ENCODE results near the gene PRSS53. TPM values are rescaled to one million over a fixed set of nuclear protein-coding genes. Genes with fewer than 3 reads are reported as not detected.

PRSS53 gene
- total RNA-seq, 1 donor = 1.0 TPM

GRCh38 chr16:31128711-31129567 is 40.2 kb upstream of the PRSS53 start:
- H3K9me3 ChIP-seq (ENCODE audit: low read depth, low read length) = no peaks in the 10 kb centered on the region
- no peak overlapping the region for H3K4me3 ChIP-seq (ENCODE audit: low read length)
- H3K27me3 ChIP-seq (ENCODE audit: insufficient read depth, low read length) = no peaks in the 10 kb centered on the region
- H3K4me1 ChIP-seq (ENCODE audit: insufficient read depth, low read length) = peaks cover 49% of the 10 kb centered on the region

DNA sequence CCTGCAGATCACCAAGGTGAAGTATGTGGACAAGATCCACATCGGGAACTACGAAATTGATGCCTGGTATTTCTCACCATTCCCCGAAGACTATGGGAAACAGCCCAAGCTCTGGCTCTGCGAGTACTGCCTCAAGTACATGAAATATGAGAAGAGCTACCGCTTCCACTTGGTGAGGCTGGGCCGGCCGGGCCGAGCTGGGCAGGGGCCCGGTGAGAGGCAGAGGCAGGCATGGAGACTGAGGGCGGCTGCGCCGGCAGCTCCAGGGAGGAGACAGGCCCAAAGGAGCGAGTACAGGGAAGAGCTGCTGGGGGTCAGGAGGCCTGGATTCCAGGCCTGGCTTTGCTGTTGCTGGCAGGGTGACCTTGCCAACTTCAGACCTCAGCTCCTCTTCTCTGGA is 38.4 kb upstream of the PRSS53 start:
- Histone ChIP-seq H3K4me1 (ENCODE audit: insufficient read depth, low read length) (peaks cover 44% of the 10 kb centered on the region), H3K27me3 (ENCODE audit: insufficient read depth, low read length) (no peaks in the 10 kb centered on the region), H3K9me3 (ENCODE audit: low read depth, low read length) (no peaks in the 10 kb centered on the region), H3K4me3 (ENCODE audit: low read length) (no peak overlapping the region)

DNA sequence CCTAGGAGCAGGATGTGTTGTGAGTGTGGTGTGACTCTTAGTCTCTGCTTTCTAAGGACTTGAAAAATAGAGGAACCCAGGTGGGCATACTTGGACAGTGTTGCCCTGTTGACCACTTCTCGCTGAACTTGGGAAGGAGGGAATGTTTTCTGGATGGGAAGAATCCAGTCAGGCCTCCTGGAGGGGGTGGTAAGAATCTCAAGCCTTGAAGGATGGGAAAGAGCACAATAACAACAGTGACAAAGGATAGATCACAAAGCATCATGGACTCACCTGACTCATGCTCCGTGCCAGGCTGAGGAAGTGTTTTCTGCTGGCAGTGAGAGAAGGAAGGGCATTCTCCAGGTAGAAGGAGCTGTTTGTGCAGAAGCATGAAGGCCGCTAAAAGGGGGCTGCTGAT is 37.1 kb upstream of the PRSS53 start:
- peaks cover 44% of the 10 kb centered on the region for H3K4me1 ChIP-seq (ENCODE audit: insufficient read depth, low read length)

GRCh38 chr16:31120129-31120528 is 31.4 kb upstream of the PRSS53 start:
- Histone ChIP-seq H3K4me3 (ENCODE audit: low read length) (no peak overlapping the region), H3K27me3 (ENCODE audit: insufficient read depth, low read length) (no peaks in the 10 kb centered on the region), H3K4me1 (ENCODE audit: insufficient read depth, low read length) (peaks cover 35% of the 10 kb centered on the region), H3K9me3 (ENCODE audit: low read depth, low read length) (no peaks in the 10 kb centered on the region)

More for the DNA sequence above, 37.1 kb upstream of the PRSS53 start:
- H3K4me3 ChIP-seq (ENCODE audit: low read length) = no peak overlapping the region
- H3K9me3 ChIP-seq (ENCODE audit: low read depth, low read length) = no peaks in the 10 kb centered on the region
- H3K27me3 ChIP-seq (ENCODE audit: insufficient read depth, low read length) = no peaks in the 10 kb centered on the region

DNA sequence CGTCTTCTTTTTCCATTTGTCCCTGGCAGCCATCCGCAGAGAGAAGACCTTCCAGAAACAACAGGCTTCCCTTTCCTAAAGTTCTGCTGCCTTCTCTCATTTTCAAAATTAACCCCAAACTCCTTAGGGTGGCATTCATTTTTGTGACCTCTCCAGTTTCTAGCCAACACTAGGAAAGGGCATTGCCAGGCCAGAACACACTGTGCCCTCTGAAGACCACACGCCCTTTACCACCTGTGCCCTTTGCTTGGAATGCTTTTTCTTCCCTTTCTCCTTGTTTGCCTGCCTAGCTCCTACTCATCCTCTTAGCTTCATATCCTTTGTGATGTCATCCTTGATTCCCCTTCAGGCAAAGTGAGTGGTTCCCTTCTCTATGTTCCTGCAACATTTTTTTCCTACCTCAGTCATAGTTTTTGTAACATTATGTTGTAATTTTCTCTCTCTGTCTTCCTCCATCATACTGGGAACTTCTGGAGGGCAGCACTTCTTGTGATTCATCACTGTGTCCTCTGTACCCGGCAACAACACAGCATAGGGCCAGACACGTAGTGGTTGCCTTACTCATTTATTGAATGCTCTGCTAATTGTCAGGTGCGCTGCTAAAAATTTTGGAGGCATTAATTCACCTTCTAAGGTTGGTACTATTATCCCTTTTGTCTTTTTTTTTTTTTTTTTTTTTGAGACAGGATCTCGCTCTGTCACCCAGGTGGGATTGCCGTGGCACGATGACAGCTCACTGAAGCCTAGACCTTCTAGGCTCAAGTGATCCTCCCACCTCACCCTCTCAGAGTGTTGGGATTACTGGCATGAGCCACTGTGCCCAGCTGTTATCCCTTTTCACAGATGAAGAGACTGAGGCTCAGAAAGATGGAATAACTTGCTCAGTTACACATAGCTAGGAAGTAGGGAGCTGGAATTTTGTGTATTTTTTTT is 29.7 kb upstream of the PRSS53 start:
- no peaks in the 10 kb centered on the region for H3K9me3 ChIP-seq (ENCODE audit: low read depth, low read length)
- no peaks in the 10 kb centered on the region for H3K27me3 ChIP-seq (ENCODE audit: insufficient read depth, low read length)
- H3K4me3 ChIP-seq (ENCODE audit: low read length) = peak overlapping the region; percentile 58
- peaks cover 50% of the 10 kb centered on the region for H3K4me1 ChIP-seq (ENCODE audit: insufficient read depth, low read length)

DNA sequence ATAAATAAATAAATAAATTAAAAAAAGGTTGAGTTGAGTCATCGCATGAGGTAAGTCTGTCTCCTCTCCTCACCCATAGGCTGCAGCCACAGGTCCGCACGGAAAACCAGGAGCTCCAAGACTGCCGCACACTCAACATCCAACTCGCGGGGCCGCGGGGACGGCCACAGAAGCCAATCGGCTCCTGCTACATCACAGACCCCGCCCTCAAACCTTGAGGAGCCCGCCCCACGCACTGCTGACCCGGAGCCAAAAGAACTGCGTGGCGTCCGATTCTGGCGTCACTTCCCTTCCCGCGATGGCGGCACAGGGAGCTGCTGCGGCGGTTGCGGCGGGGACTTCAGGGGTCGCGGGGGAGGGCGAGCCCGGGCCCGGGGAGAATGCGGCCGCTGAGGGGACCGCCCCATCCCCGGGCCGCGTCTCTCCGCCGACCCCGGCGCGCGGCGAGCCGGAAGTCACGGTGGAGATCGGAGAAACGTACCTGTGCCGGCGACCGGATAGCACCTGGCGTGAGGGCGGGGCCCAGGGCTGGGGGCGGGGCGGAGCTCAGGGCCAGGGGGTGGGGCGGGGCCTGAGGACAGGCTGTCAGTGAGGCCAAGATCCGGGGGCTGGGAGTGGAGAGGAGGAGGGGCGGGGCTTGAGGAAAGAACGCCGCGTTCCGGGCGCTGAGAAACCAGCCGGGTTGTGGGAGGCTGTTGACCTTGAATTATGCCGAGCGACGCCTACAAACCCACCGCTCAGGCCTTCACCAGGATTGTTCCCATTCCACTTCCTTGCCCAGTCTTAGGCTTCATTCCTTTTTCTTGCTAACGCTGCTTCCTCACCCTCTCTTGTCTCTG is 28.9 kb upstream of the PRSS53 start, which contains the start of gene KAT8:
TSS of gene KAT8 (plus strand) at position 281 of the 839 bp plus-strand sequence. CDS start at position 299, 18 bp downstream.
- peak within 1 kb of the TSS; percentile 58 for H3K4me3 ChIP-seq (ENCODE audit: low read length)
- no peaks in the 10 kb centered on the region for H3K9me3 ChIP-seq (ENCODE audit: low read depth, low read length)
- no peaks in the 10 kb centered on the region for H3K27me3 ChIP-seq (ENCODE audit: insufficient read depth, low read length)
- H3K4me1 ChIP-seq (ENCODE audit: insufficient read depth, low read length) = peaks cover 59% of the 10 kb centered on the region

- H3K27me3 ChIP-seq (ENCODE audit: insufficient read depth, low read length) = no peaks in the 10 kb centered on the region
- no peak overlapping the region for H3K4me3 ChIP-seq (ENCODE audit: low read length)
- H3K4me1 ChIP-seq (ENCODE audit: insufficient read depth, low read length) = peaks cover 61% of the 10 kb centered on the region
- H3K9me3 ChIP-seq (ENCODE audit: low read depth, low read length) = no peaks in the 10 kb centered on the region
These were observed 25.7 kb upstream of the PRSS53 start for GRCh38 chr16:31114468-31114867.

DNA sequence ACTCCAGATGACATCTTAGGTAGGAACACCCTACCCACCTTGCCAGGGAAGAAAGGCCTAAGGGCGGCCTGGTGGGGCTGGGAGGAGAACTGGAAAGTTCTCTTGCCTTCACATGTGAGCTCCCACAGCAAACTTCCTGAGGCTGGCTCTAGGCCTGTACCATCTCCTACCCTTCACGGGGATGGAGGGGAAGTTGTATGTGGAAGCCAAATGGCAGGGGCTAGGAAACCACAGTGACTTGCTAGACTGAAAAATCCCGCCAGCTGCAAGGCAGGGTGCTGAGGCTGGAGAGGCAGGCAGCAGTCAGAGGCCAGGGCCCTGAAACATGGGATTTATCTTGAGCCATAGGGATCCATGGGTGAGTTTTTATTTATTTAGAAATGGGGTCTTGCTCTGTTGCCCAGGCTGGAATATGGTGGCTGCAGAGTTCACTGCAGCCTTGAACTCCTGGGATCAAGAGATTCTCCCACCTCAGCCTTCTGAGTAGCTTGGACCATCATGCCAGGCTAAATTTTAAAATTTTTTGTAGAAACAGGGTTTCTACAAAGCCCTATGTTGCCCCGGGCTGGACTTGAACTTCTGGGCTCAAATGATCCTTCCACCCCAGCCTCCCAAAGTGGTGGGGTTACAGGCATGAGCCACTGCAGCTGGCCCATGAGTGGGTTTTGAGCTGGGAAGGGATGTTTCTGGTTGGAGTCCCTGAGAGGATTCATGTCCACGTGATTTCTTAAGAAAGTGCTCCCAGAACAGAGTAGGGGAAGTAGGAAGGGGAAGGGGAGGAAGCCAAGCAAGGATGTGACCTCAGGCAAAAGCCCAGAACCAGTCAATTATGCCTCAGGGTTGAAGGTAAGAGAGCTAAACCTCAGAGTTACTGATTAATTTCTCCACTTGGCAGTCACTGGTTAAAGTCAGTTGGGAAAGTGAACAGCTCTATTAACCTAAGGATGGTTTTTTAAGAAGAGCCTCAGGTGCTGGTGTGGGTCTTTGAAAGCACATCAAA is 24.7 kb upstream of the PRSS53 start:
- H3K4me1 ChIP-seq (ENCODE audit: insufficient read depth, low read length) = peaks cover 60% of the 10 kb centered on the region

DNA sequence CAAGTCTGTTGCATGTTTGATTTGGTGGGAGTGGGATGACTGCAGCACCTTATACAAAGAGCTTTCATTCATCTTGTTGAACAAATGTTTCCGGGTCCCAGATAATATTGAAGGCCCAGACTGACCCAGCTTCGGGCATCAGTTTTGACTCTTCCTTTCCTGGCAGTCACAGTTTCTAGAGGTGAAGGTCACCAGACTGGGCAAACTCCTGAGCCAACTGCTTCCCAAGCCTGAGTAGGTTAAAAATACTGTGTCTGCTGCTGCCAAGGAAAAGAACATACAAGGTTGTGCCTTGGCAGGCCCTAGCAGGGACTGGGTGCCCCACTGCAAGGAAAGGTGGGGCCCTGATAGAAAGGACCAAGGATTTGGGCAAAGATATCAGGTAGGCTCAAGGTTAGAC is 24.0 kb upstream of the PRSS53 start:
- H3K4me3 ChIP-seq (ENCODE audit: low read length) = no peak overlapping the region
- H3K4me1 ChIP-seq (ENCODE audit: insufficient read depth, low read length) = peaks cover 60% of the 10 kb centered on the region
- no peaks in the 10 kb centered on the region for H3K27me3 ChIP-seq (ENCODE audit: insufficient read depth, low read length)
- no peaks in the 10 kb centered on the region for H3K9me3 ChIP-seq (ENCODE audit: low read depth, low read length)

More for the DNA sequence above, 24.7 kb upstream of the PRSS53 start:
- Histone ChIP-seq H3K9me3 (ENCODE audit: low read depth, low read length) (no peaks in the 10 kb centered on the region), H3K27me3 (ENCODE audit: insufficient read depth, low read length) (no peaks in the 10 kb centered on the region), H3K4me3 (ENCODE audit: low read length) (no peak overlapping the region)

DNA sequence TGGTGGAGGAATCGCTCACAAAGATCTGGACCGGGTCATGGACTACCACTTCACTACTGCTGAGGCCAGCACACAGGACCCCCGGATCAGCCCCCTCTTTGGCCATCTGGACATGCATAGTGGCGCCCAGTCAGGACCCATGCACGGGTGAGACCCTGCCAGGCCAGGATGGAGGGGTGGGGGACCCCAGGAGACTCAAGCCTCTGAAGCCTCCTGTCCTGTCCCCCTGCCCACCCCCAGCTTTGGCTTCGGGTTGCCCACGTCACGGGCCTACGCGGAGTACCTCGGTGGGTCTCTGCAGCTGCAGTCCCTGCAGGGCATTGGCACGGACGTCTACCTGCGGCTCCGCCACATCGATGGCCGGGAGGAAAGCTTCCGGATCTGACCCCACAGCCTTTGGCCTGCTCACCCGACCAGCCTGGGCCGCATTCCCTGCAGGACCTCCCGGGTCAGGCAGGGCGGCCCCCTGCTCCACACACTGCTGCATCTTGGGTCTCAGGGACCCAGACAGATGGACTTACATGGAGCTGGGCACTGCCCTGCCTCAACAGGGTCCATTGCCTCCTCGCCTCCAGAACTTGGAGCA is 23.2 kb upstream of the PRSS53 start:
- H3K27me3 ChIP-seq (ENCODE audit: insufficient read depth, low read length) = no peaks in the 10 kb centered on the region
- peaks cover 61% of the 10 kb centered on the region for H3K4me1 ChIP-seq (ENCODE audit: insufficient read depth, low read length)
- H3K4me3 ChIP-seq (ENCODE audit: low read length) = no peak overlapping the region
- no peaks in the 10 kb centered on the region for H3K9me3 ChIP-seq (ENCODE audit: low read depth, low read length)

- Histone ChIP-seq H3K4me3 (ENCODE audit: low read length) (no peak overlapping the region), H3K4me1 (ENCODE audit: insufficient read depth, low read length) (peaks cover 55% of the 10 kb centered on the region), H3K27me3 (ENCODE audit: insufficient read depth, low read length) (no peaks in the 10 kb centered on the region), H3K9me3 (ENCODE audit: low read depth, low read length) (no peaks in the 10 kb centered on the region)
These were observed 21.6 kb upstream of the PRSS53 start for GRCh38 chr16:31110106-31111034.

DNA sequence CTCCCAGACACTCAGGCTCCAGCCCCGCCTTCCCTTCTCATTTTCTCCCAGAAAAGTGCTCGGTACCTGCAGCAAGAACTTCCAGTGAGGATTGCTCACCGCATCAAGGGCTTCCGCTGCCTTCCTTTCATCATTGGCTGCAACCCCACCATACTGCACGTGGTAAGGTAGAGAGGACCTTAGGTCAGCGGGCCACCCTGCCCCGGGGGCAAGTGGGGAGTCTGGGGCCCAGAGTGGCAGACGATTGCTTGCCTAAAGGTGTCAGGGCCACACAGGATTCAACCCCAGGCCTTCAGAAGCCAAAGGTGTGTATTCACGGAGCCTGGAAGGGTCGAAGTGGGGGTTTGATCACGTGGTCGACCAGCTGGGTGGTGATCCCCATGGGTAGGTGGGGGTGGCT is 20.9 kb upstream of the PRSS53 start:
- Histone ChIP-seq H3K9me3 (ENCODE audit: low read depth, low read length) (no peaks in the 10 kb centered on the region), H3K4me1 (ENCODE audit: insufficient read depth, low read length) (peaks cover 50% of the 10 kb centered on the region), H3K4me3 (ENCODE audit: low read length) (no peak overlapping the region), H3K27me3 (ENCODE audit: insufficient read depth, low read length) (no peaks in the 10 kb centered on the region)

Data from mononuclear cell (primary cell).